IPS-18a (cell line): ENCODE measurements around the gene SORCS2.

Experiments used
- H3K27ac ChIP-seq: one replicate; pipeline ENCODE4 v1.5.1; 2013; ENCODE audit warnings: low read length
- H3K27me3 ChIP-seq: one replicate; pipeline ENCODE4 v1.6.1; 2013; ENCODE audit warnings: mild to moderate bottlenecking, low read length; ENCODE audit not compliant: control insufficient read depth, insufficient read depth
- H3K36me3 ChIP-seq: one replicate; pipeline ENCODE4 v1.6.1; 2013; ENCODE audit warnings: low read depth, low read length; ENCODE audit not compliant: control insufficient read depth
- H3K4me1 ChIP-seq: one replicate; pipeline ENCODE4 v1.6.1; 2013; ENCODE audit warnings: low read depth, low read length; ENCODE audit not compliant: control insufficient read depth
- H3K4me3 ChIP-seq: one replicate; pipeline ENCODE4 v1.5.1; 2013; ENCODE audit warnings: low read length
- H3K9ac ChIP-seq: one replicate; pipeline ENCODE4 v1.6.1; 2013; ENCODE audit warnings: mild to moderate bottlenecking, low read length, moderate library complexity
- H3K9me3 ChIP-seq: one replicate; pipeline ENCODE4 v1.6.1; 2013; ENCODE audit warnings: low read depth, low read length; ENCODE audit not compliant: control insufficient read depth

Gene SORCS2

GRCh38 chr4:7701866-7702649 is 509.7 kb downstream of the SORCS2 start:
- Histone ChIP-seq H3K36me3 (no peaks in the 10 kb centered on the region), H3K27ac (no peak overlapping the region), H3K27me3 (no peaks in the 10 kb centered on the region)

GRCh38 chr4:7703688-7704087 is 511.4 kb downstream of the SORCS2 start:
- Histone ChIP-seq H3K9me3 (no peaks in the 10 kb centered on the region), H3K4me1 (no peaks in the 10 kb centered on the region), H3K9ac (no peak overlapping the region), H3K27me3 (no peaks in the 10 kb centered on the region), H3K27ac (no peak overlapping the region), H3K36me3 (no peaks in the 10 kb centered on the region), H3K4me3 (no peak overlapping the region)

More at GRCh38 chr4:7701866-7702649, 509.7 kb downstream of the SORCS2 start:
- Histone ChIP-seq H3K9ac (no peak overlapping the region), H3K4me3 (no peak overlapping the region), H3K4me1 (no peaks in the 10 kb centered on the region), H3K9me3 (no peaks in the 10 kb centered on the region)

GRCh38 chr4:7704091-7704490 is 511.8 kb downstream of the SORCS2 start:
- Histone ChIP-seq H3K27me3 (no peaks in the 10 kb centered on the region), H3K36me3 (no peaks in the 10 kb centered on the region), H3K9ac (no peak overlapping the region), H3K9me3 (no peaks in the 10 kb centered on the region), H3K4me3 (no peak overlapping the region), H3K4me1 (no peaks in the 10 kb centered on the region), H3K27ac (no peak overlapping the region)

- H3K4me3 ChIP-seq, result no peak overlapping the region
- no peaks in the 10 kb centered on the region for H3K36me3 ChIP-seq
- H3K27ac ChIP-seq, result no peak overlapping the region
- H3K4me1 ChIP-seq, result no peaks in the 10 kb centered on the region
- H3K9me3 ChIP-seq, result no peaks in the 10 kb centered on the region
- H3K27me3 ChIP-seq, result no peaks in the 10 kb centered on the region
- H3K9ac ChIP-seq, result no peak overlapping the region
Measured at GRCh38 chr4:7704625-7705024, 512.3 kb downstream of the SORCS2 start.

GRCh38 chr4:7705062-7705461 is 512.7 kb downstream of the SORCS2 start:
- H3K9me3 ChIP-seq, result no peaks in the 10 kb centered on the region
- H3K27ac ChIP-seq, result no peak overlapping the region
- no peaks in the 10 kb centered on the region for H3K36me3 ChIP-seq
- no peak overlapping the region for H3K4me3 ChIP-seq
- H3K4me1 ChIP-seq, result no peaks in the 10 kb centered on the region
- H3K27me3 ChIP-seq, result no peaks in the 10 kb centered on the region
- no peak overlapping the region for H3K9ac ChIP-seq

- Histone ChIP-seq H3K27ac (no peak overlapping the region), H3K9me3 (no peaks in the 10 kb centered on the region), H3K36me3 (no peaks in the 10 kb centered on the region), H3K4me3 (no peak overlapping the region), H3K9ac (no peak overlapping the region), H3K27me3 (no peaks in the 10 kb centered on the region), H3K4me1 (no peaks in the 10 kb centered on the region)
Measured at GRCh38 chr4:7705593-7705992, 513.3 kb downstream of the SORCS2 start.

- H3K27me3 ChIP-seq, result no peaks in the 10 kb centered on the region
- no peaks in the 10 kb centered on the region for H3K9me3 ChIP-seq
- H3K9ac ChIP-seq, result no peak overlapping the region
- no peak overlapping the region for H3K27ac ChIP-seq
- no peak overlapping the region for H3K4me3 ChIP-seq
- H3K36me3 ChIP-seq, result no peaks in the 10 kb centered on the region
- no peaks in the 10 kb centered on the region for H3K4me1 ChIP-seq
Measured at GRCh38 chr4:7708238-7708637, 515.9 kb downstream of the SORCS2 start.

GRCh38 chr4:7708981-7709380 is 516.6 kb downstream of the SORCS2 start:
- Histone ChIP-seq H3K4me3 (no peak overlapping the region), H3K27ac (no peak overlapping the region), H3K9ac (no peak overlapping the region), H3K36me3 (no peaks in the 10 kb centered on the region), H3K9me3 (no peaks in the 10 kb centered on the region), H3K4me1 (no peaks in the 10 kb centered on the region), H3K27me3 (no peaks in the 10 kb centered on the region)

GRCh38 chr4:7709431-7709830 is 517.1 kb downstream of the SORCS2 start:
- no peak overlapping the region for H3K4me3 ChIP-seq

GRCh38 chr4:7710126-7710525 is 517.8 kb downstream of the SORCS2 start:
- H3K9ac ChIP-seq, result no peak overlapping the region
- H3K27ac ChIP-seq, result no peak overlapping the region
- H3K27me3 ChIP-seq, result no peaks in the 10 kb centered on the region
- H3K9me3 ChIP-seq, result no peaks in the 10 kb centered on the region
- no peaks in the 10 kb centered on the region for H3K36me3 ChIP-seq
- no peak overlapping the region for H3K4me3 ChIP-seq
- H3K4me1 ChIP-seq, result no peaks in the 10 kb centered on the region

More at GRCh38 chr4:7709431-7709830, 517.1 kb downstream of the SORCS2 start:
- no peaks in the 10 kb centered on the region for H3K36me3 ChIP-seq
- no peak overlapping the region for H3K27ac ChIP-seq
- H3K4me1 ChIP-seq, result no peaks in the 10 kb centered on the region
- no peaks in the 10 kb centered on the region for H3K27me3 ChIP-seq
- no peak overlapping the region for H3K9ac ChIP-seq
- no peaks in the 10 kb centered on the region for H3K9me3 ChIP-seq

GRCh38 chr4:7710576-7711306 is 518.4 kb downstream of the SORCS2 start:
- H3K4me3 ChIP-seq, result no peak overlapping the region
- H3K36me3 ChIP-seq, result no peaks in the 10 kb centered on the region
- no peaks in the 10 kb centered on the region for H3K27me3 ChIP-seq
- H3K27ac ChIP-seq, result no peak overlapping the region
- H3K9ac ChIP-seq, result no peak overlapping the region
- H3K4me1 ChIP-seq, result no peaks in the 10 kb centered on the region
- H3K9me3 ChIP-seq, result no peaks in the 10 kb centered on the region
